ENCODE results near the gene DENND1C. TPM values are rescaled to one million over a fixed set of nuclear protein-coding genes. Genes with fewer than 3 reads are reported as not detected.

DENND1C gene
- total RNA-seq, 1 experiment from 2014 or later = not detected

GRCh38 chr19:6424939-6425731, 56.5 kb downstream of the DENND1C start:
- BruUV-seq (replicated peaks) = no TSS peak
- DNase-seq = peak; percentile 96
- no peak for TF ChIP-seq CTCF (IDR thresholded peaks at IDR 0.05; ENCODE audit: unreplicated experiment)
- no peaks in the 10 kb centered on the region for H3K9me3 Mint-ChIP-seq (ENCODE audit: low read depth, unreplicated experiment)
- H3K4me1 Mint-ChIP-seq (ENCODE audit: low read depth, unreplicated experiment) = no peaks in the 10 kb centered on the region
- peak overlapping the region; percentile 48 for H3K4me3 Mint-ChIP-seq (ENCODE audit: low read depth, unreplicated experiment)
- intact Hi-C loops (cut with micrococcal nuclease; ENCODE audit: unreplicated experiment) = no loop called here
- H3K36me3 Mint-ChIP-seq (ENCODE audit: insufficient read depth, unreplicated experiment) = peaks cover 31% of the 10 kb centered on the region
- H3K27ac Mint-ChIP-seq (ENCODE audit: unreplicated experiment) = peak overlapping the region; percentile 99
- no peaks in the 10 kb centered on the region for H3K27me3 Mint-ChIP-seq (ENCODE audit: unreplicated experiment)
- CTCF ChIA-PET = no interaction called here

- BruUV-seq (replicated peaks) = no TSS peak
- no peak for TF ChIP-seq CTCF (IDR thresholded peaks at IDR 0.05; ENCODE audit: unreplicated experiment)
- H3K27me3 Mint-ChIP-seq (ENCODE audit: unreplicated experiment) = no peaks in the 10 kb centered on the region
- H3K36me3 Mint-ChIP-seq (ENCODE audit: insufficient read depth, unreplicated experiment) = peaks cover 34% of the 10 kb centered on the region
- DNase-seq = no peak
- intact Hi-C loops (cut with micrococcal nuclease; ENCODE audit: unreplicated experiment) = no loop called here
- no peaks in the 10 kb centered on the region for H3K4me1 Mint-ChIP-seq (ENCODE audit: low read depth, unreplicated experiment)
- H3K27ac Mint-ChIP-seq (ENCODE audit: unreplicated experiment) = peak within 1 kb of the TSS; percentile 99
- H3K9me3 Mint-ChIP-seq (ENCODE audit: low read depth, unreplicated experiment) = no peaks in the 10 kb centered on the region
- H3K4me3 Mint-ChIP-seq (ENCODE audit: low read depth, unreplicated experiment) = peak within 1 kb of the TSS; percentile 87
- CTCF ChIA-PET = no interaction called here
Measured at GRCh38 chr19:6424195-6424938, 57.2 kb downstream of the DENND1C start, which contains the start of gene KHSRP. TSS of gene KHSRP (minus strand) at chr19:6424811. CDS start at chr19:6424701, 110 bp downstream.

- H3K4me1 Mint-ChIP-seq (ENCODE audit: low read depth, unreplicated experiment) = no peaks in the 10 kb centered on the region
- no peaks in the 10 kb centered on the region for H3K27me3 Mint-ChIP-seq (ENCODE audit: unreplicated experiment)
- no TSS peak for BruUV-seq (replicated peaks)
- peaks cover 40% of the 10 kb centered on the region for H3K36me3 Mint-ChIP-seq (ENCODE audit: insufficient read depth, unreplicated experiment)
- no peaks in the 10 kb centered on the region for H3K9me3 Mint-ChIP-seq (ENCODE audit: low read depth, unreplicated experiment)
- CTCF ChIA-PET = no interaction called here
- TF ChIP-seq CTCF (IDR thresholded peaks at IDR 0.05; ENCODE audit: unreplicated experiment) = no peak
- peak overlapping the region; percentile 87 for H3K4me3 Mint-ChIP-seq (ENCODE audit: low read depth, unreplicated experiment)
- H3K27ac Mint-ChIP-seq (ENCODE audit: unreplicated experiment) = peak overlapping the region; percentile 39
- intact Hi-C loops (cut with micrococcal nuclease; ENCODE audit: unreplicated experiment) = no loop called here
- DNase-seq = peak; percentile 34
Measured at GRCh38 chr19:6423499-6424194, 57.9 kb downstream of the DENND1C start.
